Natural killer cell (primary cell): Measurements from ENCODE around the gene CRYGN. TPM values are rescaled to one million over a fixed set of nuclear protein-coding genes. Genes with fewer than 3 reads are reported as not detected.

ENCODE experiments used
- ATAC-seq, 3 donors: fragments of 150-1000 bp in 2 of 3; fragments of 200-7000 bp in 1 of 3; cut with Tn5 transposase; 1 replicate in 1 of 3; 2 replicates in 2 of 3; pipeline ENCODE4 v1.10.0; 2021; ENCODE audit warnings: mild to moderate bottlenecking in 2 of 3, moderate library complexity in 2 of 3
- DNase-seq, 2 donors: peaks; one replicate each; pipeline versions ENCODE4 v3.0.0 to v3.0.0-alpha.2; 2013 to 2021; ENCODE audit warnings: mixed read lengths in 1 of 2
- H3K27ac ChIP-seq: one replicate; pipeline ENCODE4 v1.5.1; 2013; ENCODE audit warnings: mild to moderate bottlenecking, low read length
- H3K27me3 ChIP-seq: one replicate; pipeline ENCODE4 v1.6.1; 2013; ENCODE audit warnings: low read length; ENCODE audit not compliant: control insufficient read depth, insufficient read depth
- H3K36me3 ChIP-seq: one replicate; pipeline ENCODE4 v1.6.1; 2013; ENCODE audit warnings: low read length; ENCODE audit not compliant: control insufficient read depth, insufficient read depth
- H3K4me1 ChIP-seq: one replicate; pipeline ENCODE4 v1.6.1; 2013; ENCODE audit warnings: low read length; ENCODE audit not compliant: control insufficient read depth, insufficient read depth
- H3K4me3 ChIP-seq: one replicate; pipeline ENCODE4 v1.5.1; 2013; ENCODE audit warnings: low read length
- H3K9me3 ChIP-seq: one replicate; pipeline ENCODE4 v1.6.1; 2013; ENCODE audit warnings: low read length; ENCODE audit not compliant: control insufficient read depth, insufficient read depth
- H3K27ac Mint-ChIP-seq, 2 donors: one replicate each; pipeline ENCODE4 v1.8.0; 2022; ENCODE audit warnings: mild to moderate bottlenecking in 2 of 2, mixed read lengths in 2 of 2, moderate library complexity in 1 of 2
- H3K27me3 Mint-ChIP-seq, 2 donors: one replicate each; pipeline ENCODE4 v1.8.0; 2022; ENCODE audit warnings: low read depth in 2 of 2, mixed read lengths in 2 of 2
- H3K36me3 Mint-ChIP-seq: one replicate; pipeline ENCODE4 v1.8.0; 2022; ENCODE audit warnings: mixed read lengths
- H3K4me1 Mint-ChIP-seq, 2 donors: one replicate each; pipeline ENCODE4 v1.8.0; 2022; ENCODE audit warnings: mixed read lengths in 2 of 2
- H3K4me3 Mint-ChIP-seq: one replicate; pipeline ENCODE4 v1.8.0; 2022; ENCODE audit warnings: mild to moderate bottlenecking, moderate library complexity, mixed read lengths
- H3K9me3 Mint-ChIP-seq, 2 donors: one replicate each; pipeline ENCODE4 v1.8.0; 2022; ENCODE audit warnings: mixed read lengths in 2 of 2
- CTCF ChIP-seq: fragments of 200-600 bp; IDR thresholded peaks from one replicate; pipeline ENCODE4 v1.8.0; 2022; ENCODE audit warnings: antibody characterized with exemption
- WGBS: methylation state at CpG from one replicate; pipeline ENCODE4 v1.1.7; 2013; ENCODE audit warnings: missing lambda C conversion rate; ENCODE audit not compliant: insufficient coverage; 5-methylcytosine and 5-hydroxymethylcytosine counted together
- intact Hi-C: fragments of 100-400 bp; cut with micrococcal nuclease; formaldehyde crosslinking; loops from one replicate; pipeline ENCODE4 v1.14.2; 2022
- total RNA-seq, 4 donors: library from RNA; stranded (reverse); fragments of 120-200 nt in 1 of 4; gene quantifications; one replicate each; pipeline versions ENCODE4 v1.2.3 to v1.2.4, GENCODE V29; 2013 to 2022

CRYGN gene
- total RNA-seq, 3 donors from 2014 or later (not counting 1 experiment from before 2014, with no cell fraction given): not detected

GRCh38 chr7:151487228-151487627, 47.3 kb upstream of the CRYGN start:
- intact Hi-C loops: no loop called here
- Mint-ChIP-seq H3K4me1 (peaks cover 44% of the 10 kb centered on the region in 2 donors), H3K4me3 (no peak overlapping the region), H3K36me3 (peaks cover 8% of the 10 kb centered on the region), H3K9me3 (no peaks in the 10 kb centered on the region), H3K27me3 (no peaks in the 10 kb centered on the region), H3K27ac (no peak overlapping the region)
- 100% methylated on average over 1 of the region's 2 CpGs for WGBS
- peaks cover 49% of the 10 kb centered on the region for H3K36me3 ChIP-seq
- no peaks in the 10 kb centered on the region for H3K9me3 ChIP-seq
- no peaks in the 10 kb centered on the region for H3K27me3 ChIP-seq
- H3K27ac ChIP-seq: no peak overlapping the region
- ATAC-seq (no peak), DNase-seq (no peak)
- no peaks in the 10 kb centered on the region for H3K4me1 ChIP-seq
- no peak for TF ChIP-seq CTCF
- no peak overlapping the region for H3K4me3 ChIP-seq

GRCh38 chr7:151486074-151486473, 46.1 kb upstream of the CRYGN start:
- Histone ChIP-seq H3K36me3 (peaks cover 51% of the 10 kb centered on the region), H3K27ac (no peak overlapping the region), H3K9me3 (no peaks in the 10 kb centered on the region), H3K4me3 (no peak overlapping the region), H3K4me1 (no peaks in the 10 kb centered on the region), H3K27me3 (no peaks in the 10 kb centered on the region)
- peak overlapping the region in 1 of 2 donors; percentile 26 for H3K27ac Mint-ChIP-seq
- DNase-seq (no peak), ATAC-seq (no peak)
- no peaks in the 10 kb centered on the region for H3K27me3 Mint-ChIP-seq
- peaks cover 50 to 56% of the 10 kb centered on the region in 2 donors for H3K4me1 Mint-ChIP-seq
- H3K9me3 Mint-ChIP-seq: no peaks in the 10 kb centered on the region
- peaks cover 8% of the 10 kb centered on the region for H3K36me3 Mint-ChIP-seq
- intact Hi-C loops: no loop called here
- WGBS: 100% methylated on average over 3 of the region's 3 CpGs
- no peak overlapping the region for H3K4me3 Mint-ChIP-seq
- TF ChIP-seq CTCF: no peak

- DNase-seq (no peak), ATAC-seq (no peak)
- H3K36me3 ChIP-seq: peaks cover 50% of the 10 kb centered on the region
- H3K27ac Mint-ChIP-seq: peak overlapping the region; percentile 16 to 60
- no peak overlapping the region for H3K27ac ChIP-seq
- peaks cover 45 to 52% of the 10 kb centered on the region in 2 donors for H3K4me1 Mint-ChIP-seq
- 63% methylated on average over 3 of the region's 7 CpGs for WGBS
- no peaks in the 10 kb centered on the region for H3K4me1 ChIP-seq
- H3K4me3 Mint-ChIP-seq: no peak overlapping the region
- intact Hi-C loops: loop anchor here (5.0 kb wide), 1 partner anchor 32 kb away; the partner anchor contains the start of gene RHEB
- H3K27me3 Mint-ChIP-seq: no peaks in the 10 kb centered on the region
- H3K4me3 ChIP-seq: no peak overlapping the region
- TF ChIP-seq CTCF: no peak
- peaks cover 8% of the 10 kb centered on the region for H3K36me3 Mint-ChIP-seq
- no peaks in the 10 kb centered on the region for H3K27me3 ChIP-seq
- no peaks in the 10 kb centered on the region for H3K9me3 Mint-ChIP-seq
- H3K9me3 ChIP-seq: no peaks in the 10 kb centered on the region
Measured at GRCh38 chr7:151484971-151485707, 45.2 kb upstream of the CRYGN start.

GRCh38 chr7:151483711-151483983, 43.7 kb upstream of the CRYGN start:
- H3K27ac Mint-ChIP-seq: peak overlapping the region; percentile 59 to 60
- peaks cover 39% of the 10 kb centered on the region for H3K36me3 ChIP-seq
- no peaks in the 10 kb centered on the region for H3K9me3 ChIP-seq
- no peaks in the 10 kb centered on the region for H3K27me3 ChIP-seq
- TF ChIP-seq CTCF: no peak
- H3K4me3 ChIP-seq: no peak overlapping the region
- 100% methylated on average over 1 of the region's 1 CpG for WGBS
- peaks cover 49 to 57% of the 10 kb centered on the region in 2 donors for H3K4me1 Mint-ChIP-seq
- H3K4me1 ChIP-seq: no peaks in the 10 kb centered on the region
- no peaks in the 10 kb centered on the region for H3K36me3 Mint-ChIP-seq
- no peaks in the 10 kb centered on the region for H3K27me3 Mint-ChIP-seq
- no peaks in the 10 kb centered on the region for H3K9me3 Mint-ChIP-seq
- no peak overlapping the region for H3K4me3 Mint-ChIP-seq
- H3K27ac ChIP-seq: no peak overlapping the region
- intact Hi-C loops: loop anchor here (5.0 kb wide), 1 partner anchor 34 kb away; the partner anchor contains the start of gene RHEB
- ATAC-seq (no peak), DNase-seq (no peak)
